A549 (cell line): Measurements from ENCODE around the gene KSR1. TPM values are rescaled to one million over a fixed set of nuclear protein-coding genes. Genes with fewer than 3 reads are reported as not detected.
A peak's percentile ranks its signal among the peaks of the same experiment; 100 is the strongest.

Experiments used
- ATAC-seq, 2 experiments: fragments of 200-7000 bp in 1 of 2; fragments of >200 bp in 1 of 2; cut with Nextera tagmentation in 1 of 2; cut with Tn5 transposase in 1 of 2; 3 replicates each; pipeline versions ENCODE4 v1.8.0 to v1.9.1; 2018 to 2020; ENCODE audit warnings: mild to moderate bottlenecking in 1 of 2, moderate library complexity in 1 of 2
- CTCF ChIA-PET: fragments of 300-600 bp; sonication (Branson Sonifier 250); formaldehyde crosslinking; extraction: SDS; loops from one replicate; lab custom pipeline; 2021; ENCODE audit warnings: antibody characterized with exemption, inconsistent platforms; lab: Yijun Ruan, JAX
- POLR2A ChIA-PET: fragments of 350-600 bp; formaldehyde crosslinking; extraction: SDS; loops from one replicate; lab custom pipeline; 2021; ENCODE audit warnings: antibody characterized with exemption, inconsistent platforms; lab: Yijun Ruan, JAX
- DNase-seq, 2 experiments: peaks; one replicate each; pipeline versions ENCODE4 v3.0.0 to v3.0.0-alpha.2; 2011 to 2016; ENCODE audit warnings: low read depth in 1 of 2, low spot score in 1 of 2
- FAIRE-seq: peaks from 2 replicates; lab custom pipeline; 2011; peaks lifted over from hg19 to GRCh38; lab: Jason Lieb, UNC
- H3K27ac ChIP-seq, 2 experiments: fragments of >200 bp; sonication (Bioruptor Twin); formaldehyde crosslinking; 3 replicates each; pipeline ENCODE4 v1.5.1; 2016 to 2017
- H3K4me1 ChIP-seq: fragments of >200 bp; sonication (Bioruptor Twin); formaldehyde crosslinking; 3 replicates; pipeline ENCODE4 v1.6.1; 2016
- H3K4me2 ChIP-seq: fragments of >200 bp; sonication (Bioruptor Twin); formaldehyde crosslinking; 3 replicates; pipeline ENCODE4 v1.6.1; 2016
- H3K4me3 ChIP-seq: fragments of >200 bp; sonication (Bioruptor Twin); formaldehyde crosslinking; 3 replicates; pipeline ENCODE4 v1.5.1; 2016
- H3K9me3 ChIP-seq: fragments of >200 bp; sonication (Bioruptor Twin); formaldehyde crosslinking; 3 replicates; pipeline ENCODE4 v1.6.1; 2016
- ATOH8 ChIP-seq: fragments of 250-450 bp; sonication (Bioruptor Pico); IDR thresholded peaks from 2 replicates; pipeline ENCODE4 v1.5.0; 2020; ENCODE audit warnings: low read depth, mild to moderate bottlenecking, moderate library complexity
- BHLHE40 ChIP-seq: IDR thresholded peaks from 2 replicates; pipeline ENCODE4 v1.6.1; 2012; ENCODE audit warnings: low read depth, low read length, inconsistent platforms
- CBX8 ChIP-seq: fragments of 200-600 bp; sonication (generic); IDR thresholded peaks from 2 replicates; pipeline ENCODE4 v1.6.1; 2016
- CHD2 ChIP-seq: fragments of 150-350 bp; IDR thresholded peaks from 2 replicates; pipeline ENCODE4 v1.6.1; 2014; ENCODE audit warnings: low read length; ENCODE audit not compliant: partially characterized antibody
- EHF ChIP-seq: fragments of 250-450 bp; sonication (Bioruptor Pico); IDR thresholded peaks from 2 replicates; pipeline ENCODE4 v1.5.0; 2020; ENCODE audit warnings: mild to moderate bottlenecking
- ELK1 ChIP-seq: fragments of 150-350 bp; IDR thresholded peaks from 2 replicates; pipeline ENCODE4 v1.6.1; 2014; ENCODE audit warnings: low read depth, mild to moderate bottlenecking, low read length
- FOSL2 ChIP-seq, 2 experiments: fragments of 450-650 bp in 1 of 2; fragments of >200 bp in 1 of 2; sonication (Bioruptor Twin) in 1 of 2; formaldehyde crosslinking; IDR thresholded peaks; 2 replicates each; pipeline versions ENCODE4 v1.5.0 to v1.6.1; 2016 to 2020; ENCODE audit warnings: mild to moderate bottlenecking in 1 of 2, moderate library complexity in 1 of 2
- GATA3 ChIP-seq: IDR thresholded peaks from 2 replicates; pipeline ENCODE4 v1.6.1; 2012; ENCODE audit warnings: borderline replicate concordance
- HDAC2 ChIP-seq: fragments of 200-600 bp; sonication (generic); IDR thresholded peaks from 2 replicates; pipeline ENCODE4 v1.6.1; 2016
- HMGXB4 ChIP-seq: fragments of 250-450 bp; sonication (Bioruptor Pico); IDR thresholded peaks from 2 replicates; pipeline ENCODE4 v1.5.0; 2021; ENCODE audit warnings: mild to moderate bottlenecking, moderate library complexity, borderline replicate concordance
- KDM1A ChIP-seq: fragments of 200-600 bp; sonication (generic); IDR thresholded peaks from 2 replicates; pipeline ENCODE4 v1.6.1; 2016; ENCODE audit warnings: low read depth, mild to moderate bottlenecking
- MAFK ChIP-seq: fragments of 450-650 bp; IDR thresholded peaks from 2 replicates; pipeline ENCODE4 v1.6.1; 2014; ENCODE audit not compliant: partially characterized antibody
- MAZ ChIP-seq: fragments of 150-350 bp; IDR thresholded peaks from 2 replicates; pipeline ENCODE4 v1.6.1; 2014; ENCODE audit warnings: antibody characterized with exemption, low read depth, low read length, borderline replicate concordance
- NPAS2 ChIP-seq: fragments of 250-450 bp; sonication (Bioruptor Pico); IDR thresholded peaks from 2 replicates; pipeline ENCODE4 v1.8.0; 2022; ENCODE audit warnings: mild to moderate bottlenecking, moderate library complexity, borderline replicate concordance
- RARB ChIP-seq: fragments of 250-450 bp; sonication (Bioruptor Pico); IDR thresholded peaks from 2 replicates; pipeline ENCODE4 v1.8.0; 2021; ENCODE audit warnings: mild to moderate bottlenecking, moderate library complexity
- RCOR1 ChIP-seq: fragments of 150-350 bp; IDR thresholded peaks from 2 replicates; pipeline ENCODE4 v1.6.1; 2014; ENCODE audit warnings: antibody characterized with exemption, low read length, low read depth
- RFX5 ChIP-seq: fragments of 450-650 bp; IDR thresholded peaks from 2 replicates; pipeline ENCODE4 v1.7.1; 2014; ENCODE audit warnings: antibody characterized with exemption, mild to moderate bottlenecking, moderate library complexity
- SREBF2 ChIP-seq: fragments of 450-650 bp; IDR thresholded peaks from 2 replicates; pipeline ENCODE4 v1.6.1; 2014; ENCODE audit warnings: mild to moderate bottlenecking, moderate library complexity
- TP53 ChIP-seq: fragments of 250-450 bp; sonication (Bioruptor Pico); IDR thresholded peaks from 2 replicates; pipeline ENCODE4 v1.5.0; 2021; ENCODE audit warnings: mild to moderate bottlenecking, moderate library complexity
- ZC3H11A ChIP-seq: fragments of 450-650 bp; IDR thresholded peaks from 2 replicates; pipeline ENCODE4 v1.6.1; 2014; ENCODE audit warnings: antibody characterized with exemption, mild to moderate bottlenecking
- ZNF302 ChIP-seq: fragments of 250-450 bp; sonication (Bioruptor Pico); IDR thresholded peaks from 2 replicates; pipeline ENCODE4 v1.9.0; 2021; ENCODE audit warnings: inconsistent platforms, mild to moderate bottlenecking, moderate library complexity
- WGBS: methylation state at CpG from one replicate; pipeline ENCODE4 v1.1.6; 2017; ENCODE audit errors: missing lambda C conversion rate; 5-methylcytosine and 5-hydroxymethylcytosine counted together
- polyA plus RNA-seq, 4 experiments: library from polyadenylated mRNA; depleted of rRNA in 3 of 4; stranded (reverse); fragments of >200 nt; fragmentation: RNase III in 1 of 4; extraction: RNeasy Plus Mini Kit Qiagen cat#74134 plus additional on column Dnase treatment in 1 of 4; gene quantifications; 2 replicates in 3 of 4; 3 replicates in 1 of 4; pipeline ENCODE4 v1.2.3, GENCODE V29; 2011 to 2017
- TF ChIP-seq, protein P1 (sequence below): IDR thresholded peaks from 2 replicates; pipeline ENCODE4 v1.6.1; 2012
- TF ChIP-seq, protein P2 (sequence below): fragments of 450-650 bp; IDR thresholded peaks from 2 replicates; pipeline ENCODE4 v1.6.1; 2014; ENCODE audit warnings: antibody characterized with exemption
- TF ChIP-seq, protein P3 (sequence below): fragments of 200-600 bp; sonication (generic); IDR thresholded peaks from 2 replicates; pipeline ENCODE4 v1.6.1; 2016; ENCODE audit warnings: antibody characterized with exemption, mild to moderate bottlenecking, moderate library complexity
- TF ChIP-seq, protein P4 (sequence below): IDR thresholded peaks from 2 replicates; pipeline ENCODE4 v1.6.1; 2012

KSR1 gene
- polyA plus RNA-seq, 2 of the 4 experiments (the other 2 are of a cell fraction) = 13.3 to 14.6 TPM

DNA sequence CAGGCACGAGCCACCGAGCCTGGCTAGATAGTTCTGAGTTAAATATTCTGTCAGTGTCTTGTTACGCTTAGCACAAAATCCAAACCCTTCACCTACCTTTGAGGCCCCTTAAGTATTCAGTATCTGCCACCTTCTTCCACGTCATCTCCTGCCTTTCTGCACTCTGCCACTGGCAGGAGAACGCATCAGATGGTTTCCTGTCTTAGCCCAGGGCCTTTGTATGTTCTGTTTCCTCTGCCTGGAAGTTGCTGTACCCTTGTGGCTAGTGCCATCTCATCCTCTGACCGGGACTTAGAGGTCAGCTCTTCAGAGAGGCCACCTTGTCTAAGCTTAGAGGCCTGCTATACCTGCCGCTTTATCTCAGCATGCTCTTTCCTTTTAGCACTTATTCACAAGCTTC is 107.3 kb downstream of the KSR1 start:
- no peaks in the 10 kb centered on the region for H3K9me3 ChIP-seq
- POLR2A ChIA-PET = interaction anchor here (0.6 kb wide), 1 partner anchor 31 kb away, joined by 3 read pairs; no protein-coding TSS in a partner anchor
- H3K4me3 ChIP-seq = no peak overlapping the region
- H3K27ac ChIP-seq = peak overlapping the region in 1 of 2 experiments; percentile 50; a peak in 3 of 6 replicates
- CTCF ChIA-PET = interaction anchor here (0.9 to 8.7 kb wide), 8 partner anchors 9 to 223 kb away, joined by 3 to 76 read pairs (median 4); no protein-coding TSS in a partner anchor
- H3K4me1 ChIP-seq = peaks cover 71% of the 10 kb centered on the region
- FAIRE-seq = no peak
- ATAC-seq = no peak
- no peak for DNase-seq
- WGBS = 92% methylated on average over 7 of the region's 7 CpGs
- H3K4me2 ChIP-seq = no peak overlapping the region
- TF ChIP-seq ELK1 = no peak
- TF ChIP-seq, protein P1, sequence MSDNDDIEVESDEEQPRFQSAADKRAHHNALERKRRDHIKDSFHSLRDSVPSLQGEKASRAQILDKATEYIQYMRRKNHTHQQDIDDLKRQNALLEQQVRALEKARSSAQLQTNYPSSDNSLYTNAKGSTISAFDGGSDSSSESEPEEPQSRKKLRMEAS = no peak
- TF ChIP-seq ZNF302 = no peak
- no peak for TF ChIP-seq MAFK
- TF ChIP-seq RCOR1 = no peak
- TF ChIP-seq GATA3 = no peak
- TF ChIP-seq HDAC2 = no peak
- no peak for TF ChIP-seq FOSL2 (IDR thresholded peaks at IDR 0.05)
- no peak for TF ChIP-seq FOSL2 (CRISPR knock-in tag; IDR thresholded peaks at IDR 0.05)
- no peak for TF ChIP-seq HMGXB4
- no peak for TF ChIP-seq ATOH8 (CRISPR knock-in tag)

- Histone ChIP-seq H3K9me3 (no peaks in the 10 kb centered on the region), H3K4me1 (peaks cover 71% of the 10 kb centered on the region), H3K27ac (peak overlapping the region in 1 of 2 experiments; percentile 17; a peak in 1 of 6 replicates), H3K4me2 (no peak overlapping the region), H3K4me3 (no peak overlapping the region)
- FAIRE-seq (no peak), DNase-seq (no peak), ATAC-seq (no peak)
- POLR2A ChIA-PET = no interaction called here
- CTCF ChIA-PET = interaction anchor here (0.8 to 8.7 kb wide), 7 partner anchors 11 to 80 kb away, joined by 3 to 76 read pairs (median 4); no protein-coding TSS in a partner anchor
- 85% methylated on average over 2 of the region's 2 CpGs for WGBS
- TF ChIP-seq, protein P2, sequence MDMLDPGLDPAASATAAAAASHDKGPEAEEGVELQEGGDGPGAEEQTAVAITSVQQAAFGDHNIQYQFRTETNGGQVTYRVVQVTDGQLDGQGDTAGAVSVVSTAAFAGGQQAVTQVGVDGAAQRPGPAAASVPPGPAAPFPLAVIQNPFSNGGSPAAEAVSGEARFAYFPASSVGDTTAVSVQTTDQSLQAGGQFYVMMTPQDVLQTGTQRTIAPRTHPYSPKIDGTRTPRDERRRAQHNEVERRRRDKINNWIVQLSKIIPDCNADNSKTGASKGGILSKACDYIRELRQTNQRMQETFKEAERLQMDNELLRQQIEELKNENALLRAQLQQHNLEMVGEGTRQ = no peak
- TF ChIP-seq BHLHE40 (no peak), RARB (CRISPR knock-in tag) (no peak), TP53 (CRISPR knock-in tag) (no peak), CBX8 (no peak), NPAS2 (CRISPR knock-in tag) (no peak), EHF (CRISPR knock-in tag) (no peak), ZC3H11A (no peak), KDM1A (no peak), SREBF2 (no peak), ELK1 (no peak), RFX5 (no peak), MAZ (no peak), CHD2 (no peak)
- TF ChIP-seq, protein P3, sequence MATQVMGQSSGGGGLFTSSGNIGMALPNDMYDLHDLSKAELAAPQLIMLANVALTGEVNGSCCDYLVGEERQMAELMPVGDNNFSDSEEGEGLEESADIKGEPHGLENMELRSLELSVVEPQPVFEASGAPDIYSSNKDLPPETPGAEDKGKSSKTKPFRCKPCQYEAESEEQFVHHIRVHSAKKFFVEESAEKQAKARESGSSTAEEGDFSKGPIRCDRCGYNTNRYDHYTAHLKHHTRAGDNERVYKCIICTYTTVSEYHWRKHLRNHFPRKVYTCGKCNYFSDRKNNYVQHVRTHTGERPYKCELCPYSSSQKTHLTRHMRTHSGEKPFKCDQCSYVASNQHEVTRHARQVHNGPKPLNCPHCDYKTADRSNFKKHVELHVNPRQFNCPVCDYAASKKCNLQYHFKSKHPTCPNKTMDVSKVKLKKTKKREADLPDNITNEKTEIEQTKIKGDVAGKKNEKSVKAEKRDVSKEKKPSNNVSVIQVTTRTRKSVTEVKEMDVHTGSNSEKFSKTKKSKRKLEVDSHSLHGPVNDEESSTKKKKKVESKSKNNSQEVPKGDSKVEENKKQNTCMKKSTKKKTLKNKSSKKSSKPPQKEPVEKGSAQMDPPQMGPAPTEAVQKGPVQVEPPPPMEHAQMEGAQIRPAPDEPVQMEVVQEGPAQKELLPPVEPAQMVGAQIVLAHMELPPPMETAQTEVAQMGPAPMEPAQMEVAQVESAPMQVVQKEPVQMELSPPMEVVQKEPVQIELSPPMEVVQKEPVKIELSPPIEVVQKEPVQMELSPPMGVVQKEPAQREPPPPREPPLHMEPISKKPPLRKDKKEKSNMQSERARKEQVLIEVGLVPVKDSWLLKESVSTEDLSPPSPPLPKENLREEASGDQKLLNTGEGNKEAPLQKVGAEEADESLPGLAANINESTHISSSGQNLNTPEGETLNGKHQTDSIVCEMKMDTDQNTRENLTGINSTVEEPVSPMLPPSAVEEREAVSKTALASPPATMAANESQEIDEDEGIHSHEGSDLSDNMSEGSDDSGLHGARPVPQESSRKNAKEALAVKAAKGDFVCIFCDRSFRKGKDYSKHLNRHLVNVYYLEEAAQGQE = no peak
- TF ChIP-seq, protein P4, sequence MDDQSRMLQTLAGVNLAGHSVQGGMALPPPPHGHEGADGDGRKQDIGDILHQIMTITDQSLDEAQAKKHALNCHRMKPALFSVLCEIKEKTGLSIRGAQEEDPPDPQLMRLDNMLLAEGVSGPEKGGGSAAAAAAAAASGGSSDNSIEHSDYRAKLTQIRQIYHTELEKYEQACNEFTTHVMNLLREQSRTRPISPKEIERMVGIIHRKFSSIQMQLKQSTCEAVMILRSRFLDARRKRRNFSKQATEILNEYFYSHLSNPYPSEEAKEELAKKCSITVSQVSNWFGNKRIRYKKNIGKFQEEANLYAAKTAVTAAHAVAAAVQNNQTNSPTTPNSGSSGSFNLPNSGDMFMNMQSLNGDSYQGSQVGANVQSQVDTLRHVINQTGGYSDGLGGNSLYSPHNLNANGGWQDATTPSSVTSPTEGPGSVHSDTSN = no peak
Observed at GRCh38 chr17:27564463-27564862, 108.2 kb downstream of the KSR1 start.
